Measurements from ENCODE around the gene C14orf132. TPM values are rescaled to one million over a fixed set of nuclear protein-coding genes. Genes with fewer than 3 reads are reported as not detected.
A peak's percentile ranks its signal among the peaks of the same experiment; 100 is the strongest.

Gene C14orf132
- total RNA-seq, 3 donors from 2014 or later = 0.38 to 0.61 (median 0.43) TPM

DNA sequence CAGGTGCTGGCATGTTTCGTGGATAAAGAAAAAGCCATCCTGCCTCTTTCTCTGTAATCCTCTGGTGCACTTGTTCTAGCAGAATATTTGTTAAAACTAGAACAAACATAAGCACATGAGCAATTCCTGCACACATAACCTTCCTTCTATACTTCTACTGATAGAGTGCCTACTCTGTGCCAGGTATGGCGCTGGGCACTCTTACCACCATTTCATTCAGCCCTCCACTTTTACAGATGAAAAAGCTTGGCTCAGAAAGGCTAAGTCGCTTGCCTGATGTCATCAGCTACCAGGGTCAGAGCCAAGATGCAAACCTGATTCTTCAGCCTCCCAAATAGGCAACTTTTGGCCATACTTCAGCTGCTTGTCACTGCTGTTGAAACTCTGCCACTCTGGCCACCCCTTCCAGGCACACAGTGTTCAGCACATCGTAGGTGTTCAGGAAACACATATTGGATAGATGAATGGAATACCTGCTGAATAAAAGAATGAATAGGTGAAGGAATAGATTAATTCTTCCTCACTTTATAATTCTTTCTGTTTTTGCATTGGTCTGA lies 10.0 kb upstream of the C14orf132 start:
- H3K27me3 Mint-ChIP-seq (ENCODE audit: low read depth) = peaks cover 8% of the 10 kb centered on the region
- ATAC-seq (no peak), DNase-seq (no peak)
- peaks cover 19% of the 10 kb centered on the region for H3K4me1 Mint-ChIP-seq (ENCODE audit: low read depth)
- no peaks in the 10 kb centered on the region for H3K9me3 Mint-ChIP-seq
- no peaks in the 10 kb centered on the region for H3K36me3 Mint-ChIP-seq (ENCODE audit: insufficient read depth)
- H3K4me3 Mint-ChIP-seq = no peak overlapping the region

DNA sequence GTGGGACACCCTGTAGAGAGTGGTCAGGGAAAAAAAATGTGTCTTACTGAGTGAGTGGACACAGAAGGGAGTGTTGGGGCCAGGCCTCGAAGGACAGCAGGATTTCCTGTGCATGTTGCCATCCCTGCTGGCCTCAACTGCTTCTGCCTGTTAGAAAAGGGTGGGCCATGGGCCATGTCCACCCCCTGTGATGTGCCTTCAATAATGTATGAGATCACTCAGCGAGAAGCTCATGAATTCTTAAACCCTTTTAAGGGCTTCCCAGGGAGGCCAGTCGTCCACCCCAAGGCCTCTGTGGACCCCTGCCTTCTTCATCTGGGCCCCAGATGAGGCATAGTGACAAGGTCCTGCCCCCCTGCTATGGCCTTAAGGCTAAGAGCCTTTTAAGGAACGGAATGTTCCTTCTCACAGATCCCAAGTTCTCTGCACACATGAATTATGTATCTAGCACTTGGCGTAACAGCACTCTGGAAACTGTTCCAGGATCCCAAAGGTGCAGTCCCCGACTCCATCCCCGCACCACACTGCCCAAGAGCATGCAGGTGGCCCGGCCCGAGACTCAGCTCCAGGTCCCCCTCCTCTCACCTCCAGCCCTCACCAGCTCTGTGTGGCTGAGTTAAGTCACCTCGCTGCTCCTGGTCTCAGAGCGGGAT lies 8.9 kb upstream of the C14orf132 start:
- Mint-ChIP-seq H3K9me3 (no peaks in the 10 kb centered on the region), H3K27me3 (ENCODE audit: low read depth) (peaks cover 8% of the 10 kb centered on the region), H3K4me1 (ENCODE audit: low read depth) (peaks cover 19% of the 10 kb centered on the region), H3K4me3 (no peak overlapping the region), H3K36me3 (ENCODE audit: insufficient read depth) (no peaks in the 10 kb centered on the region)
- ATAC-seq = no peak
- DNase-seq = no peak

DNA sequence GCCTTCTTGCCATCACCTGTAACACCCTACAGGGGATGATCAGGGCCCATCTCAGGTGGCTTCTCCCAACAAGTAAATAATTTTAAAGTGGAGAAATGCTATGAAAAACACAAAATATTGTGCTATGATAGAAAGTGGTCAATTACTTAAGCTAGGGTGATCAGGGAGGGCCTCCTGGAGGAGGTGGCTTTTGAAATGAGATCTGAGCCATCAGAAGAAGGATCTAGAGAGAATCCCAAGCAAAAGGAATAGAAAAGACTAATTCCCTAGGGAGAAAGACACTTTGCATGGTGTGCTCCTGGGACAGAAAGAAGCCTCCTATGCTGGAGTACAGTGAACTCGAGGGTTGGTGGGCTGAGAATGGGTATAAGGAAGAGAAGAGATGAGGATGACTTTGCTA lies 7.5 kb upstream of the C14orf132 start:
- ATAC-seq (no peak), DNase-seq (no peak)
- no peak overlapping the region for H3K4me3 Mint-ChIP-seq
- H3K36me3 Mint-ChIP-seq (ENCODE audit: insufficient read depth) = no peaks in the 10 kb centered on the region
- H3K27me3 Mint-ChIP-seq (ENCODE audit: low read depth) = peaks cover 8% of the 10 kb centered on the region
- no peaks in the 10 kb centered on the region for H3K9me3 Mint-ChIP-seq
- H3K4me1 Mint-ChIP-seq (ENCODE audit: low read depth) = peaks cover 14% of the 10 kb centered on the region

DNA sequence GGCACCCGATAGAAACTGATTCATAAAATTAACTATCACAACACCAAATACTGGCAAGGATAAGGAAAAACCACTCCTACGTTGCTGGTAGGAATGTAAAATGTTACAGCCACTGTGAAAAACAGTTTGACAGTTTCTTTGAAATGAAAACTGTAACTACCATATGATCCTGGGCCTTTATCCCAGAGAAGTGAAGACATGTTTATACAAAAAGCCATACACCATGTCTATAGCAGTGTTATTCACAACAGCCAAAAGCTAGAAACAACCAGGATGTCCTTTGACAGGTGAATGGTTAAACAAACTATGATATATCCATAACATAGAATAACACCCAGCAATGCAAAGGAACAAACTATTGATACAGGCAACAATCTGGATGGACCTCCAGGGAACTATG lies 3.7 kb upstream of the C14orf132 start:
- Mint-ChIP-seq H3K4me3 (no peak overlapping the region), H3K9me3 (no peaks in the 10 kb centered on the region), H3K4me1 (ENCODE audit: low read depth) (peaks cover 12% of the 10 kb centered on the region), H3K36me3 (ENCODE audit: insufficient read depth) (no peaks in the 10 kb centered on the region), H3K27me3 (ENCODE audit: low read depth) (peaks cover 30% of the 10 kb centered on the region)
- ATAC-seq (no peak), DNase-seq (no peak)

DNA sequence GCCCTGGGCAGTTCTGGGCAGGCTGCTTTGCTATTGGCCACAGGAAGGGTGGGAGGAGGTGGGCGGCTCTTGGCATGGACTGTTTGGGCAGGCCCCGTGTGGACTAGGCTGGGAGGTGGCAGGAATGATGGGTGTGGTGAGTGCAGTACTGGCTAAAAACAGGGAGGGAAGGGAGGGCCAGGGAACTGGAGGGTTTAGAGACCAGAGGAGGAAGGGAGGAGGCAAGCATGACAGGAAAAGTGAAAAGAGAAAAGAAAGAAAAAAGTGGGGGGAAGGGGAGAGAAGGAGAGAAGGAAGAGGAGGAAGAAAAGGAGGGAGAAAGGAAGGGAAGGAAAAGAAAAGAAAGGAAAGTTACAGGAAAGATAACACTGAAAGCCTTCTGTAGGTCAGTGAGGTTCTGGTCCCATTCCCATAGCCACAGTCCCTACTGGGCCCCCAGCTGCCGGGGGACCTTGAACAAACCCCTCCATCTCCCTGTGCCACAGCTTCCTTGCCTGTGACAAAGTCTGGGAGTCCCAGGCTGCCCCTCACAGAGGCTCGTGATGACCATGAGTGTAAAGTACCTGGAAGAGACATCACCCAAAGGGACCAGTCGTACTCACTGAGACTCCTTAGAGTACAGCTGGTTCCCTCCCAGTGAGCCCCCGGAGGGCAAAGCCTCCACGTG lies 1.1 kb upstream of the C14orf132 start:
- Mint-ChIP-seq H3K4me1 (ENCODE audit: low read depth) (peaks cover 16% of the 10 kb centered on the region), H3K27me3 (ENCODE audit: low read depth) (peaks cover 45% of the 10 kb centered on the region), H3K9me3 (no peaks in the 10 kb centered on the region), H3K36me3 (ENCODE audit: insufficient read depth) (no peaks in the 10 kb centered on the region), H3K4me3 (peak overlapping the region; percentile 67)
- ATAC-seq (no peak), DNase-seq (no peak)

DNA sequence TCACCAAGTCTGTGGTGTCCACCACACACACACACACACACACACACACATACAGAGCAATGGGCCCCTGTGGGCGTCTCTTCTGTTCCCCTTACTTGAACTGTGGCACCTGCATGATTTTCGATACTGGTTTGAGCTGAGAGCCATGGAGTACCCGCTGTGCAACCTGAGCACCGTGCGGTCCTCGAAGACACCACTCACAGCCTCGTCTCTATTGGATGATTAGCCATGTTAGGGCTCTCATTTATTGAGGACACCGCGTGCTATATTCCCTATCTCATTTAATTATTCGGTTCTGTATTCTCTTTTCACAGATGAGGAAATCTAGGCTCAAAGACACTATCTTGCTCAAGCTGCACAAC lies 623 bp upstream of the C14orf132 start:
- Mint-ChIP-seq H3K9me3 (no peaks in the 10 kb centered on the region), H3K27me3 (ENCODE audit: low read depth) (peaks cover 48% of the 10 kb centered on the region), H3K36me3 (ENCODE audit: insufficient read depth) (no peaks in the 10 kb centered on the region), H3K4me3 (peak overlapping the region; percentile 67), H3K4me1 (ENCODE audit: low read depth) (peaks cover 16% of the 10 kb centered on the region)
- DNase-seq = no peak
- ATAC-seq = peak; percentile 7 to 19

DNA sequence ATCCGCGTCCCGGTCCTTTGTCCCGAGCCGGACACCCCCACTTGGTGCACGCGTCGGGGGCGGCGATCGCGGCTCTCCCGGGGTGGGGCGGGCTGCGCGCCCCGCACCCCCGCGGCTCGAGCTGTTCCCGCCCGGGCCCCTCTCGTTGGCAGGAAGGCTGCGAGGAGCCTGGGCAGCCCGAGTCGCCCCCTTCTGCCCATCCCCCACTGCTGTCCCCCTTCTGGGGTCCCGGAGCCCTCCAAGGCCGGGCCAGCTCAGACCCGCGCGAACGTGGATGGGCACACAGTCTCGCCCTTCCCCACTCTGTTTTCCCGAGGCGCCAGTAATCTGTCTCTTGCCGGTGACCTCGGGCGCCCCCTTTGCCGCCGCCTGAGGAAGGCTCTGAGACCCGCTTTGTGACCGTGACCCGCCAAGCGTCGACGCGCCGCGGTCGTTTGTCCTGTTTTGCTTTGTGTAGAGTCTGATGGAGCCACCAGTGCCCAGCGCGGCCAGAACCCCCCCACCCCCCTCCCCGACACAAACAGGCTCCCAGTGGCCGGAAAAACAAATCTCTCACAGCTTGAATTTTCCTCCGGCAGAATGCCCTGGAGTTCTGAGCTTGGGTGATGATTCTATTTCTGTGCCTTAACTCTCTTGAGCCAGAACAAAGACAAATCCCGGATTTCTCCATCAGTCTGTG lies 610 bp downstream of the C14orf132 start:
- no peak for DNase-seq
- Mint-ChIP-seq H3K4me3 (peak overlapping the region; percentile 77), H3K9me3 (no peaks in the 10 kb centered on the region), H3K27me3 (ENCODE audit: low read depth) (peaks cover 55% of the 10 kb centered on the region), H3K4me1 (ENCODE audit: low read depth) (peaks cover 16% of the 10 kb centered on the region), H3K36me3 (ENCODE audit: insufficient read depth) (no peaks in the 10 kb centered on the region)
- ATAC-seq = peak; percentile 42 to 44

DNA sequence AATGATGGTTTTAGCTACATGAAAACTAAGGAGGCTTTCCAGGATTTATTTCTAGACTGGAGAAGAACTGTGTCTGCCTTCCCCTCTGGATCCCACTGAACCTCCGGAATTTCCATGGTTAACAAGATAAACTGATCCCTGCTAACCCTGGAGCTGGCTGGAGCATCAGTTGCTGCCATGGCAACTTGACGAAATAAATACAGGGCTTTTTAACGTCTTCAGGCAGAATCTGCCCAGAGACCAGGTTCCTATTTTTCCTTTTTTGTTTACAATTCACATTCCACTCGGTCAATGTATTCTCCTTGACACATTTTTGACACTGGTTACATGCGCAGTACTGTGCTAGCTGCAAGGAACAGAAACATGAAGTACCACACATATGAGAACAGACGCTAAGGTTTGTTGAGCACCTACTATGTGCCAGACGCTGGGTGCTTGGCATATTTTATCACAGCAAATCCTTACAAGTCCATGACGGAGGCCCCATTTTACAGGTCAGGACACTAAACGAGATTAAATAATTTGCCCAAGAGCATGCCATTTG lies 1.7 kb downstream of the C14orf132 start:
- peaks cover 16% of the 10 kb centered on the region for H3K4me1 Mint-ChIP-seq (ENCODE audit: low read depth)
- H3K9me3 Mint-ChIP-seq = no peaks in the 10 kb centered on the region
- no peaks in the 10 kb centered on the region for H3K36me3 Mint-ChIP-seq (ENCODE audit: insufficient read depth)
- ATAC-seq = no peak
- DNase-seq = no peak
- H3K4me3 Mint-ChIP-seq = no peak overlapping the region
- H3K27me3 Mint-ChIP-seq (ENCODE audit: low read depth) = peaks cover 55% of the 10 kb centered on the region

DNA sequence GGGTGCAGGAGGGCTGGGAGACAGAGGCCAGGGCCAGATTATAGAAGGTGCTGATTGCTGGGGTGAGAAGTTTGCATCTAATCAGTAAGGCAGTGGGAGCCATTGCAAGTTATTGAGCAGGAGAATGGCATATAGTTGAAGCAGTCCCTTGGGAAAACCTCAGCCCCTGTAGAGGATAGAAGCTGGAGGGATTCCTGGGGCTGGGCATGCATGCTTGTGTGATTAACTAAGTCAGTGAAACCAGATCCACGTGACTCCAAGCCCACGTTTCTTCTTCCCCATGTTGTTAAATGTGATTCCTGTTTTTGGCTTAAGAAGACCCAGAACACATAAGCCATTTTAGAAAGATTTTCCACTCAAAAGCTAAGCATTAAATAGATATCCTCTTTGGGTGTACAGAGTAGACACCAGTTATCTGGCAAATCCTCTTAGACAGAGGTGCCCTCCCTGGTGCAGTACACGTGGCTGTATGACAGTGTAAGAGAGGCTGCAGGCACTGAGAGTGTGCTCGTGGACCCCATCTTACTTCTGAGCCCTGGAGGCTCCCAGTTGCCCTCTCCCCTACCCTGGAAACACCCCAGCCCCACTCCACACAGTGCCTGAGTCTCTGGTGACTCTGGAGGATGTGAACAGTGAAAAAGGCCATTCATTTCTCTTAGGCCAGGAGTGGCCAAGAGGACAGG lies 3.2 kb downstream of the C14orf132 start:
- peaks cover 16% of the 10 kb centered on the region for H3K4me1 Mint-ChIP-seq (ENCODE audit: low read depth)
- DNase-seq = no peak

DNA sequence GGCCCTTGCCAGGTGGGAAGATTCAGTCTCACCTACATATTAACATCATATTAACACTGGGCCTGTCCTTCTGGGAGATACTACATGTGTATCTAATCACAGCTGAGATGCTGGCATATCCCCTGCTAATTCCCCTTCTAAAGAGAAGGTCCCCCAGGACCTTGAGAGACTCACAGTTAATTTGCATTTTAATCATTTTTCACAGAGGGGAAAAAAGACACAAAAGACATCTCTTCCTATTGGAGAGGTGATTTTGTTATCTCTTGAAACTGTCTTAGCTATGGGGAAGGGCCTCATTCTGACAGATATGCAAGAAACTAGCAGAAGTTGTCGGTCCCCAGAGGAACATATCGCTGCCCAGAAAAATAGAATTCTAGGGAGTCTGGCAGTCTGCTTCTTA lies 7.5 kb downstream of the C14orf132 start:
- no peak overlapping the region for H3K4me3 Mint-ChIP-seq
- H3K27me3 Mint-ChIP-seq (ENCODE audit: low read depth) = peaks cover 21% of the 10 kb centered on the region
- no peaks in the 10 kb centered on the region for H3K36me3 Mint-ChIP-seq (ENCODE audit: insufficient read depth)
- ATAC-seq (no peak), DNase-seq (no peak)
- H3K9me3 Mint-ChIP-seq = no peaks in the 10 kb centered on the region
- H3K4me1 Mint-ChIP-seq (ENCODE audit: low read depth) = no peaks in the 10 kb centered on the region

More for the DNA sequence above, 3.2 kb downstream of the C14orf132 start:
- H3K9me3 Mint-ChIP-seq = no peaks in the 10 kb centered on the region
- peaks cover 50% of the 10 kb centered on the region for H3K27me3 Mint-ChIP-seq (ENCODE audit: low read depth)
- H3K36me3 Mint-ChIP-seq (ENCODE audit: insufficient read depth) = no peaks in the 10 kb centered on the region
- H3K4me3 Mint-ChIP-seq = no peak overlapping the region
- no peak for ATAC-seq

DNA sequence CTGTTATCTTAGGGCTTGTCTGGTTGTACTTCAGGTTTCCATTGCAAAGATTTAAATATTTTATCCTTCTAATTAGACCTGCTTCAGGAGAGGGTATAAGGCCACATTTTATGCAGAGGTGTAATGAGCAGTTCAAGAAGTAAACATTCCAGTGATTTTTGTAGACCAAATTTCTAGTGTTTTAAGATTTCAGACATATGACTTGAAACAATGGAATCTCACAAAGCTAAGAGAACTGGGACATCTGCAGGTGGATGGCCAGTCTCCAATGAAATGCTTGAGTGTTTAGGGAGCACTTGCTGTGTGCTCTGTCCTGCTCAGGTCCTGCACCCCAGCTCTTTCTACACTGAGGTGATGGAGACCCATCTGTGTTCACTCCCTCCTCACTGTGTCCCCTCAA lies 7.9 kb downstream of the C14orf132 start:
- H3K9me3 Mint-ChIP-seq = no peaks in the 10 kb centered on the region
- ATAC-seq = no peak
- H3K4me1 Mint-ChIP-seq (ENCODE audit: low read depth) = no peaks in the 10 kb centered on the region
- DNase-seq = no peak
- no peaks in the 10 kb centered on the region for H3K36me3 Mint-ChIP-seq (ENCODE audit: insufficient read depth)
- no peak overlapping the region for H3K4me3 Mint-ChIP-seq
- peaks cover 16% of the 10 kb centered on the region for H3K27me3 Mint-ChIP-seq (ENCODE audit: low read depth)

DNA sequence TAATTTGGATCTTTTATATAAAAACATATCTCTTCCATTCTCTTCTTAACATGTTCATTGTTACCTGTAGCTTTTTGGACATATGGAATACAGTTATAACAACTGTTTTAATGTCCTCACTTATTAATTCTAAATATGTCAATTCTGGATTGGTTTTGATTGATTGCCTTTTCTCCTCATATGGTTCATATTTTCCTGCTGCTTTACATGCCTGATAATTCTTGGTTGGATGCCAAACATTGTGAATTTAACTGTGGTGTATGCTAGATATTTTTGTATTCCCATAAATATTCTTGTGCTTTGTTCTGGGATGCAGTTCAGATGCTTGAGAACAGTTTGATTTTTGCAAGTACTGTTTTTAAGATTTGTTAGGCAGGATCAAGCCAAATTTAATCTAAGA lies 10.8 kb downstream of the C14orf132 start:
- no peaks in the 10 kb centered on the region for H3K36me3 Mint-ChIP-seq (ENCODE audit: insufficient read depth)
- no peak overlapping the region for H3K4me3 Mint-ChIP-seq
- DNase-seq (no peak), ATAC-seq (no peak)
- H3K9me3 Mint-ChIP-seq = no peaks in the 10 kb centered on the region
- no peaks in the 10 kb centered on the region for H3K4me1 Mint-ChIP-seq (ENCODE audit: low read depth)
- peaks cover 2% of the 10 kb centered on the region for H3K27me3 Mint-ChIP-seq (ENCODE audit: low read depth)

DNA sequence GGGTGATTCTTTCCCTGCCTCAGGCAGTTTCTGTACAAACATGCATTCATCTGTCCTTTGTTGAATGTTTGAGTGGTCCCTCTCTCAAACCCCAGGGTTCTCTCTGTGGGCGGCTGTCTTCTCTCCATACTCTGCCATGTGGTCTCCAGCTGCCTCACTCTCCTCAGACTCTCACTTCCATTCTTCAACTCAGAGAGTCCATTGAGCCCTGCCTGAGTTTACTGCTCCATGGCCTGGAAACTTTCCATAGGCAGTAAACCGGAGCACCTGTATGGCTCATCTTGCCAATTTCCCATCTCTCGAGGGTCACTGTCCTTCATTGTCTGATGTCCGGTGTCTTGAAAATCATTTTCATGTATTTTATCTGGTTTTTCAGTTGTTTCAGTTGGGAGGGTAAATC lies 11.3 kb downstream of the C14orf132 start:
- Mint-ChIP-seq H3K4me1 (ENCODE audit: low read depth) (no peaks in the 10 kb centered on the region), H3K27me3 (ENCODE audit: low read depth) (peaks cover 3% of the 10 kb centered on the region), H3K36me3 (ENCODE audit: insufficient read depth) (no peaks in the 10 kb centered on the region), H3K4me3 (no peak overlapping the region), H3K9me3 (no peaks in the 10 kb centered on the region)
- DNase-seq (no peak), ATAC-seq (no peak)

DNA sequence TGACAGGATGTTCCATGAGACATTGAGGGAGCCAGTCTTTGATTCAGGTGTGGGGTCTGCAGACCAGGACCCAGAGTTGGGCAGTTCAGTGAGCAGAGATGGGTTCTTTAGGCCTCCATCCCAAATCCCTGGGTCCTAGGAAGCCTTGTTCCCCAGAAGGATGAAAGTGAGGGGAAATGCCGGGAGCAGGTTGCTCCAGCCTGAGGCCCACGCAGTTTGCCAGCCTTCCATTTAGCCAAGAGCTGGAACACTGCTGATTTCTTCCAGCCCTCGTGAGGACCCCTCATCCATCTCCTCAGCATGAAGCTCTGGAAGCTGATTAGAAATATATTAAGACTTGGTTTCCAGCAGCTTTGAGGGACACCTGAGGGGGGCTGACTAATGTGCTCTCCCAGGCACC lies 12.1 kb downstream of the C14orf132 start:
- ATAC-seq = no peak

More for the DNA sequence above, 12.1 kb downstream of the C14orf132 start:
- H3K4me3 Mint-ChIP-seq = no peak overlapping the region
- no peaks in the 10 kb centered on the region for H3K9me3 Mint-ChIP-seq
- H3K36me3 Mint-ChIP-seq (ENCODE audit: insufficient read depth) = no peaks in the 10 kb centered on the region
- peaks cover 3% of the 10 kb centered on the region for H3K27me3 Mint-ChIP-seq (ENCODE audit: low read depth)
- H3K4me1 Mint-ChIP-seq (ENCODE audit: low read depth) = no peaks in the 10 kb centered on the region
- no peak for DNase-seq
